SK-N-SH (cell line): Measurements from ENCODE around the gene TTC32.

Experiments used
- CHD2 ChIP-seq: fragments of 150-350 bp; IDR thresholded peaks from 2 replicates; pipeline ENCODE4 v1.6.1; 2018; ENCODE audit warnings: low read length; ENCODE audit not compliant: partially characterized antibody
- ELF1 ChIP-seq: IDR thresholded peaks from 2 replicates; pipeline ENCODE4 v1.4.0; 2012
- EP300 ChIP-seq, 2 experiments: IDR thresholded peaks; 2 replicates each; pipeline versions ENCODE4 v1.4.0 to v1.6.1; 2012; ENCODE audit warnings: borderline replicate concordance in 1 of 2, low read depth in 1 of 2, low read length in 1 of 2
- POLR2AphosphoS5 ChIP-seq: IDR thresholded peaks from 2 replicates; pipeline ENCODE4 v1.6.1; 2012; ENCODE audit warnings: low read depth, low read length
- RAD21 ChIP-seq: IDR thresholded peaks from 2 replicates; pipeline ENCODE4 v1.6.1; 2012; ENCODE audit warnings: mild to moderate bottlenecking, low read length
- RFX5 ChIP-seq: IDR thresholded peaks from 2 replicates; pipeline ENCODE4 v1.6.1; 2012; ENCODE audit warnings: mild to moderate bottlenecking, improper control_type of control experiment, low read length
- SIN3A ChIP-seq: IDR thresholded peaks from 2 replicates; pipeline ENCODE4 v1.6.1; 2012; ENCODE audit warnings: low read depth, mild to moderate bottlenecking, low read length, moderate library complexity, borderline replicate concordance
- TCF12 ChIP-seq: IDR thresholded peaks from 2 replicates; pipeline ENCODE4 v1.4.0; 2012
- YY1 ChIP-seq: IDR thresholded peaks from 2 replicates; pipeline ENCODE4 v1.4.0; 2012; ENCODE audit warnings: low read depth, mild to moderate bottlenecking
- TF ChIP-seq, protein P1 (sequence below): IDR thresholded peaks from 2 replicates; pipeline ENCODE4 v1.4.0; 2012; ENCODE audit warnings: low read depth, borderline replicate concordance
- TF ChIP-seq, protein P2 (sequence below): fragments of 200-600 bp; sonication (generic); IDR thresholded peaks from 2 replicates; pipeline ENCODE4 v1.6.1; 2017; ENCODE audit warnings: antibody characterized with exemption, mild to moderate bottlenecking, moderate library complexity
- TF ChIP-seq, protein P3 (sequence below): fragments of 150-350 bp; IDR thresholded peaks from 2 replicates; pipeline ENCODE4 v1.6.1; 2016; ENCODE audit warnings: mild to moderate bottlenecking, low read depth, low read length

GRCh38 chr2:19881908-19882265 is 19.9 kb downstream of the TTC32 start:
- TF ChIP-seq, protein P1, sequence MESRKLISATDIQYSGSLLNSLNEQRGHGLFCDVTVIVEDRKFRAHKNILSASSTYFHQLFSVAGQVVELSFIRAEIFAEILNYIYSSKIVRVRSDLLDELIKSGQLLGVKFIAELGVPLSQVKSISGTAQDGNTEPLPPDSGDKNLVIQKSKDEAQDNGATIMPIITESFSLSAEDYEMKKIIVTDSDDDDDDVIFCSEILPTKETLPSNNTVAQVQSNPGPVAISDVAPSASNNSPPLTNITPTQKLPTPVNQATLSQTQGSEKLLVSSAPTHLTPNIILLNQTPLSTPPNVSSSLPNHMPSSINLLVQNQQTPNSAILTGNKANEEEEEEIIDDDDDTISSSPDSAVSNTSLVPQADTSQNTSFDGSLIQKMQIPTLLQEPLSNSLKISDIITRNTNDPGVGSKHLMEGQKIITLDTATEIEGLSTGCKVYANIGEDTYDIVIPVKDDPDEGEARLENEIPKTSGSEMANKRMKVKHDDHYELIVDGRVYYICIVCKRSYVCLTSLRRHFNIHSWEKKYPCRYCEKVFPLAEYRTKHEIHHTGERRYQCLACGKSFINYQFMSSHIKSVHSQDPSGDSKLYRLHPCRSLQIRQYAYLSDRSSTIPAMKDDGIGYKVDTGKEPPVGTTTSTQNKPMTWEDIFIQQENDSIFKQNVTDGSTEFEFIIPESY: no peak
- TF ChIP-seq, protein P2, sequence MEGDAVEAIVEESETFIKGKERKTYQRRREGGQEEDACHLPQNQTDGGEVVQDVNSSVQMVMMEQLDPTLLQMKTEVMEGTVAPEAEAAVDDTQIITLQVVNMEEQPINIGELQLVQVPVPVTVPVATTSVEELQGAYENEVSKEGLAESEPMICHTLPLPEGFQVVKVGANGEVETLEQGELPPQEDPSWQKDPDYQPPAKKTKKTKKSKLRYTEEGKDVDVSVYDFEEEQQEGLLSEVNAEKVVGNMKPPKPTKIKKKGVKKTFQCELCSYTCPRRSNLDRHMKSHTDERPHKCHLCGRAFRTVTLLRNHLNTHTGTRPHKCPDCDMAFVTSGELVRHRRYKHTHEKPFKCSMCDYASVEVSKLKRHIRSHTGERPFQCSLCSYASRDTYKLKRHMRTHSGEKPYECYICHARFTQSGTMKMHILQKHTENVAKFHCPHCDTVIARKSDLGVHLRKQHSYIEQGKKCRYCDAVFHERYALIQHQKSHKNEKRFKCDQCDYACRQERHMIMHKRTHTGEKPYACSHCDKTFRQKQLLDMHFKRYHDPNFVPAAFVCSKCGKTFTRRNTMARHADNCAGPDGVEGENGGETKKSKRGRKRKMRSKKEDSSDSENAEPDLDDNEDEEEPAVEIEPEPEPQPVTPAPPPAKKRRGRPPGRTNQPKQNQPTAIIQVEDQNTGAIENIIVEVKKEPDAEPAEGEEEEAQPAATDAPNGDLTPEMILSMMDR: no peak
- TF ChIP-seq RAD21 (no peak), EP300 (IDR thresholded peaks at IDR 0.05; ENCODE audit: borderline replicate concordance in 1 of 2, low read depth in 1 of 2, low read length in 1 of 2) (no peak), ELF1 (no peak), RFX5 (no peak), YY1 (no peak), CHD2 (no peak), SIN3A (no peak), POLR2AphosphoS5 (no peak), TCF12 (no peak)
- TF ChIP-seq, protein P3, sequence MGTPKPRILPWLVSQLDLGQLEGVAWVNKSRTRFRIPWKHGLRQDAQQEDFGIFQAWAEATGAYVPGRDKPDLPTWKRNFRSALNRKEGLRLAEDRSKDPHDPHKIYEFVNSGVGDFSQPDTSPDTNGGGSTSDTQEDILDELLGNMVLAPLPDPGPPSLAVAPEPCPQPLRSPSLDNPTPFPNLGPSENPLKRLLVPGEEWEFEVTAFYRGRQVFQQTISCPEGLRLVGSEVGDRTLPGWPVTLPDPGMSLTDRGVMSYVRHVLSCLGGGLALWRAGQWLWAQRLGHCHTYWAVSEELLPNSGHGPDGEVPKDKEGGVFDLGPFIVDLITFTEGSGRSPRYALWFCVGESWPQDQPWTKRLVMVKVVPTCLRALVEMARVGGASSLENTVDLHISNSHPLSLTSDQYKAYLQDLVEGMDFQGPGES: no peak
